HG03432 (cell line): ENCODE results near the gene EGFLAM.
"Not testable (repeated sequence)": the region's sequence is repeated elsewhere in the genome, so short reads cannot be mapped to it uniquely, and the experiment has no call there.

Experiments
- ATAC-seq: cut with Tn5 transposase; IDR thresholded peaks from one replicate; pipeline ENCODE4 v1.9.1; 2021; ENCODE audit warnings: mild to moderate bottlenecking, moderate library complexity; ENCODE audit not compliant: unreplicated experiment

The EGFLAM gene

GRCh38 chr5:38413696-38414095 is 155.3 kb downstream of the EGFLAM start:
- no peak for ATAC-seq

DNA sequence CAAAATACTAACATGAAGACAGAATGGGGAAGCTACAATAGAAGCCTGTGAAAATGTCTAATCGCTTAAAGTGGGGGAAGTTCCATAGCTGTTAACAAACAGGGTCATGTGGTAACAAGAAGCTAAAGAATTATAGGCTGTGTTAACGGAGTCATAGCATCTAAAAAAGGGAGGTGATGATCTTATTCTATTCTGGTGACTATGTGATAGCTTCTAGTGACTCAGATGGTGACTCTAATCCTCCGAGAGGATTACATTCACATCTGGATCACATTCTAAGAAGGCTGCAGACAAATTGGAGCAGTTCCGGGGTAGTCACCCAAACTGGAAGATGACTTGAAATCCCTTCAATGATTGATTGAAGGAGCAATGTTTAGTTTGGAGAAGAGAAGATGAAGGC is 156.0 kb downstream of the EGFLAM start:
- no peak for ATAC-seq

- ATAC-seq, result not testable (repeated sequence)
These were observed 157.4 kb downstream of the EGFLAM start for GRCh38 chr5:38415772-38416171.

DNA sequence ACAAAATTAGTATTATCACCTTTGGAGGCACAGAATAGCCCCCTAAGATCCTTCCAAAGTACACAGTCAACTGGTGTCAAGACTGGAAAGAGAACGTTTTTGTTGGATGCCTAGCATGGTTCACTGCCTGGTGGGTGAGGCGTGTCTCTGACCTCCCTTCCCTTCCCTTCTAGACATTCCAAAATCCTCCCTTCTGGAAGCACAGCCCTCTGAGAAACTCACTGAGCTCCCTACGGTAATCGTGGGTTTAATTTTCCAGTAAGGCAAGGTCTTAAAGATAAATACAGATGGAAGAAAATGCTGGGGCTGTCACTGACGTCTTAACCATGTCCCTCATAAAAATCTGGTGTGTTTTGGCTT is 159.3 kb downstream of the EGFLAM start:
- no peak for ATAC-seq

DNA sequence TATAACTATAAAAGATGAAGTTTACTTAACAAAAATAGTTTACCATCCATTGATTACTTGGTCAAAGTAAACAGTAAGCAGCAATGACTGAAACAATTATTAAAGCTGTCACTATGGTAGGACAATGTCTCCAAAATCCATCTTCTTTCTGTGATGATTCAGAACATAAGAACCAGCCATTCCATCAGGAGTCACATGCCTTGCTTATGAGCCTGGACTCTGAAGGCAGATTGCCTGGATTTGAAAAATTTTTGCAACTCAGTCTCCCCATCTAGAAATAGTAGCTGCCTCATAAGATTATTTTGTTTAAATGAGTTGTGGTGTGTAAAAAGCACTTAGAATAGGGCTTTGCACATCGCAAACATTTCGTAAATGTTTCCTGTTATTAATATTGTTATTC is 161.9 kb downstream of the EGFLAM start:
- ATAC-seq, result no peak

- no peak for ATAC-seq
These were observed 162.5 kb downstream of the EGFLAM start for GRCh38 chr5:38420691-38421390.

- no peak for ATAC-seq
These were observed 164.3 kb downstream of the EGFLAM start for GRCh38 chr5:38422622-38423021.

DNA sequence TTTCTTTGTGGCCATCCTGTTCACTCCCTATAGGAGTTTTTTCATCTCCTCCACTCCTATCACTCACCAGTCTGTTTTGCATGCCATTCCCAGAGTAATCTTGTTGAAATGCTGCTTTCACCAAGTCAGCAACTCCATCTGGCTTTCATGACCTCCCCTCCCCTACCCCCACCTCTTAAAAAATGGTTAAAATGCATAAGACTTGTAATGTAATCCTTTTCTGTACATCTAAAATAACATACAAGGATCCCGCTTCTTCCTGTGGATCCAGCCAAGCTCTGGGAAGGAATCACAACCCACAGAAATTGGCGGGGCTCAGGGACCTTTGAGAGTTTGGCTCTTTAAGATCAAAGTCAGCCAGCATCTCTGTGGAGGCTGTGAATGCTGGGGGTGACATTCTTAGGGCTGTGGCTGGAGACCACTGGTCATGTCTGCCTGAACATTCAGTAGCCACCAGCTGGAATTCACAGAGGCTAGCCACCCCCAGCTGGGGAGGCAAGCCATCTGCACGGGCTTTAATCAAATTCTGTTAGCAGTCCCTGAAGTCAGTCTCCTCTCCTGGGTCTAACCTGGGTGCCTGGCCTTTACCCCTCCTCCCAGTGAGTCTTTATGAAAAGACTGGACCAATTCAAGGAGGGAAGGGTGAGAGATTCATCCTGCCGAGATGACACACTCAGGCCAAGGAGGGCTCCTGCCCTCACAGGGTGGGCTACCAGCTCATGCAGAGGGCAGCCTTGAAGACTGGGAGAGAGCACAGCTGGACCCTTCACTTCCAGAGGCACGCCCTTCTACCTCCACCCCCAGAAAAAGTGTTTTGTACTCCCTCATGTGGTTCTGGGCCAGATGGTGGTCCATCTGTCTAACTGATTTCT is 165.2 kb downstream of the EGFLAM start:
- no peak for ATAC-seq

- no peak for ATAC-seq
These were observed 166.0 kb downstream of the EGFLAM start for GRCh38 chr5:38424148-38425060.

DNA sequence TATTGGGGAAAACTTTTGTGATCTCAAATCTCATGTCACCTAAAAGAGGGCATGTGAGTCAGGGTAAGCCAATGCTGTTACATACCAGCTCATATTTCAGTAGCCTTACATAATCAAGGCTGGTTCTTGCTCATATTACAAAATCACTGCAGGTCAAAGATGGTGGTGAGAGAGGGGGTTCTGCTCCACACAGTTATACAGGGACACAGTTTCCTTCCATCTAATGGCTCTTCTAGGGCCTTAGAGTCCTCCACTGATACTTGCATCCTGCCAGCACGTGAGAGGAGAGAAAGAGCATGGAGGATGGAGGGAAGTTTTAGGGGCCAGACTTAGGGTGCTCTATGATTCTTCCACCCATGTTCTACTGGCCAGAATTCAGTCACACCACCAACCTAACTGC is 168.1 kb downstream of the EGFLAM start:
- no peak for ATAC-seq

DNA sequence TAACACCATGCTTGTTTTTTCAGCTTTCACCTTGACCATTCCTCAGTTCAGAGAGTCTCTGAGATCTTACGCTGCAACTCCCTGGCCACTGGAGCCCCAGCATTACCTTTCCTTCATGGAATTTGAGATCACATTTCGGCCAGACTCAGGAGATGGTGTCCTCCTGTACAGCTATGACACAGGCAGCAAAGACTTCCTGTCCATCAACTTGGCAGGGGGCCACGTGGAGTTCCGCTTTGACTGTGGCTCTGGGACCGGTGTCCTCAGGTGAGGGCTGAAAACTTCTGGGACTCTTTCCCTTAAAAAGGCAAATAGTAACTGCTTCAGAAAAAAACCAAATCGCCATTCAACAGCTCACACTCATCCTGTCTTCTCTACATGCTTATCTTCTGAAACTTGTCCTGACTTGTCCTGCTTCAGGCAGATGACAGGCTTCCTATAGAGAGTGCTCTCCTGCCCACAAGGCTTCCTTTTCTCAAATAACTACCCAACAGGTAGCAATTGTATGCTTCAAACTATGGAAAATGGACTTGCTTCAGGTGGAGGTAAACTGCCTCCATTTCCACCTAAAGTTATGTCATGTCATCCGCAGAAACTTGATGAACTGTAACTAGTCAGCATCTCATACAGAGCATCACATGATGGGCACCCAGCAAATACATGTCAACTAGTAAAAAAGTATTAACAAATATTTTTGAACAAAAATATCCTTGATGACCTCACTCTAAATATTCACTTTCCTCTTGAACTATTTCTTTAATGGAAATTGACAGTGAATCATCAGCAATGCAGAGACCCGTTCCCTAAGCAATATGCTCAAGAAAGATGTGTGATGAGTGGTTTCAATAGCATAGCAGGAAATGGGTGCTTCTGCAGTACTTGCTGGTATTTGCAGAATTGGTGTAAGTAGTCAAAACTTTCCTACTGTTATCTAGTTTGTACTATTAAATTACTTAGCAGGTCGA is 168.9 kb downstream of the EGFLAM start:
- ATAC-seq, result no peak

GRCh38 chr5:38431242-38431853 is 173.0 kb downstream of the EGFLAM start:
- ATAC-seq, result no peak

- ATAC-seq, result no peak
These were observed 175.0 kb downstream of the EGFLAM start for GRCh38 chr5:38433160-38433861.

DNA sequence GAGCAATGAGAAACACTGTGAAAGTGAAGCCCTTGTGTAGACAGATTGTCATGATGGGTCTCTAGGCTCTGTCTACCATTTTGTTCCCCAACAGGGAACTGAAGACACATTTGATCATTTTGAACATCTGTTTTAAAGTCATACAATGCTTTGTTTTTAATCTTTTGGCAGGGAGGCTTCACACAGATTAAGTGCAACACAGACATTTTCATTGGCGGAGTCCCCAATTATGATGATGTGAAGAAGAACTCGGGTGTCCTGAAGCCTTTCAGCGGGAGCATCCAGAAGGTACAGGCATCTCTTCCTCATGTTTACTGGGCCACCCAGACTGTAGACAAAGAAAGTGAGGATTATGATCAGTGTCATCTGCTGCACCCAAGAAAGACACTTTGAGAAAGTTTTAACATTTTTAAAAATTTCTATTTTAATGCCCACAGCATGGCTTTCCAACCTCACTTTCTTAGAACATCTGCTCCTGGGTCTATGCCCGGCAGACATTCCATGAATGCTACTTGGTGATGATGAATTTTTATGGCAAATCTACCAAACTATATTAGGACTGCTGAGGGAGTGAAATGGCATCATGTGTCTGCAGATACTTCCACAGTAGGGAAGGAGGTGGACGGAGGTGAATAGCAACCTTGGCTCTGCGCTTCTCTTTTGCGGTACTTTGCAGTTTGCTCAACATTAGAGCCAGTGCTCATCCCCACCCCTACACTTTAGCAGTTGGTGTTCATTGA is 176.8 kb downstream of the EGFLAM start:
- no peak for ATAC-seq

GRCh38 chr5:38438757-38439156 is 180.4 kb downstream of the EGFLAM start:
- no peak for ATAC-seq

GRCh38 chr5:38441453-38442246 is 183.3 kb downstream of the EGFLAM start:
- ATAC-seq, result peak; percentile 99

GRCh38 chr5:38442247-38442573 is 183.9 kb downstream of the EGFLAM start:
- ATAC-seq, result no peak

DNA sequence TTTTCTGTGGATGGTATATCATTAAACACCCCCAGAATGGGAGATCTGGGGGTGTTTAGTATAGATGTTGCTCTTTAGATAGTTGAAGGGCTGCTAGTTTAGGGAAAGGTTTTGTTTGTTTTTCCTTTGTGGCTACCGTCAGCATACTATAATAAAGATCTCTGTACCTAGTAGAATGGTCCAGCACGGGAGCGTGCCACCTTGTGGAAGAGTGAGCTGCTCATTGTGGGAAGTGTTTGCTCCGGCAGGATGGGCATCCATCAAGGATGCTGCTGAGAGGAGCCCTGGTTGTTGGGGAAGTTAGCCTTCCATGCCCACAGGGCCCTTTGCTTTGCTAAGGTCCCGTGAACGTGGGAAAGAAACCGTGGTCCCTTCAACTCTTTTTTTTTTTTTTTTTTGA is 185.0 kb downstream of the EGFLAM start:
- no peak for ATAC-seq
